GM23248 (cell line): Measurements from ENCODE around the gene WDR43.

Experiments used
- EZH2 ChIP-seq: fragments of 200-600 bp; sonication (generic); IDR thresholded peaks from 2 replicates; pipeline ENCODE4 v1.6.1; 2018; ENCODE audit warnings: antibody characterized with exemption, mild to moderate bottlenecking; ENCODE audit not compliant: insufficient read depth, poor library complexity, severe bottlenecking
- EZH2phosphoT487 ChIP-seq: fragments of 200-600 bp; sonication (generic); IDR thresholded peaks from 2 replicates; pipeline ENCODE4 v1.6.1; 2018; ENCODE audit warnings: antibody characterized with exemption, moderate library complexity, mild to moderate bottlenecking, low read depth; ENCODE audit not compliant: insufficient read depth

DNA sequence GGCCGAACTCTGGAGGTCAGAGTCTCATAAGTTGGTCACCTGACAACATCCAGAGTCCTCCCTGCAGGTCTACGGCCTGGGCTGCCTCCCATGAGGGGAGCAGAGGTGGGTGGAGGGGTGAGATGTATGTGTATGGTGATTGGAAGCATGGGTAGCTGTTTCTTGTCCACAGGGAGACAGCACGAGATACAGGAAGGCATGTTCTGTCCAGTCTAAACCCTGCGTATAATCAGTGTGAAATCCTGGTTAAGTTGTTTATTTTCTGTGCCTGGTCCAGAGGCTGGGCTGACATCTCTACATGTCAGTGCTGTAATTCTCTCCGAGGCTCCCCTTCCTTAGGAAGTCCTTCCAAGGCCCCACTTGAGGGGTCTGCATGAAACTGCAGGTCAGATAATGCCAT lies 95.5 kb downstream of the WDR43 start:
- TF ChIP-seq EZH2 (no peak), EZH2phosphoT487 (no peak)
